Measurements from ENCODE around the gene MCHR1. TPM values are rescaled to one million over a fixed set of nuclear protein-coding genes. Genes with fewer than 3 reads are reported as not detected.

MCHR1 gene
- total and polyA plus RNA-seq, 2 of the 13 experiments (the other 11 are each of a cell fraction or from before 2014, with no cell fraction given) = 0.40 to 0.83 TPM

- TF ChIP-seq ZBED4 (CRISPR knock-in tag; IDR thresholded peaks at IDR 0.05; ENCODE audit: borderline replicate concordance) (peak; percentile 73; the same call in 1 of the 2 replicates), TIGD3 (CRISPR knock-in tag; IDR thresholded peaks at IDR 0.05; ENCODE audit: borderline replicate concordance) (peak; percentile 86; the same call in 1 of the 2 replicates), ZNF326 (CRISPR knock-in tag; IDR thresholded peaks at IDR 0.05; ENCODE audit: borderline replicate concordance) (no peak), CBX1 (IDR thresholded peaks at IDR 0.05; ENCODE audit: low read depth) (no peak), HNF1B (CRISPR knock-in tag; IDR thresholded peaks at IDR 0.05) (no peak), NR2F2 (IDR thresholded peaks at IDR 0.05; ENCODE audit: borderline replicate concordance, low read depth) (no peak), FOXC1 (CRISPR knock-in tag; IDR thresholded peaks at IDR 0.05; ENCODE audit: borderline replicate concordance) (peak; percentile 50; the same call in 1 of the 2 replicates), NFIC (IDR thresholded peaks at IDR 0.05; ENCODE audit: low read length) (no peak), ZNF777 (CRISPR knock-in tag; IDR thresholded peaks at IDR 0.05) (0 out of 2 replicates have a peak, but pooled peaks have one; percentile 45), ZNF333 (CRISPR knock-in tag; IDR thresholded peaks at IDR 0.05; ENCODE audit: borderline replicate concordance) (0 out of 2 replicates have a peak, but pooled peaks have one; percentile 49), ATF6 (CRISPR knock-in tag; conservative IDR thresholded peaks at IDR 0.05) (no peak; the same call in 1 of the 2 replicates), ZNF614 (CRISPR knock-in tag; IDR thresholded peaks at IDR 0.05; ENCODE audit: borderline replicate concordance) (peak; percentile 55; the same call in 1 of the 2 replicates), SMYD3 (CRISPR knock-in tag; IDR thresholded peaks at IDR 0.05) (peak; percentile 76; the same call in 1 of the 2 replicates), ZNF792 (CRISPR knock-in tag; IDR thresholded peaks at IDR 0.05) (0 out of 2 replicates have a peak, but pooled peaks have one; percentile 47), CENPBD1 (CRISPR knock-in tag; IDR thresholded peaks at IDR 0.05; ENCODE audit: borderline replicate concordance, low read depth) (no peak)
Measured at GRCh38 chr22:40651563-40652501, 27.5 kb upstream of the MCHR1 start (continued).

Data from HepG2 (cell line).